ENCODE measurements around the gene PRKG1. TPM values are rescaled to one million over a fixed set of nuclear protein-coding genes. Genes with fewer than 3 reads are reported as not detected.
"Not testable (repeated sequence)": the region's sequence is repeated elsewhere in the genome, so short reads cannot be mapped to it uniquely, and the experiment has no call there.

PRKG1 gene
- polyA plus RNA-seq, 3 donors = not detected

DNA sequence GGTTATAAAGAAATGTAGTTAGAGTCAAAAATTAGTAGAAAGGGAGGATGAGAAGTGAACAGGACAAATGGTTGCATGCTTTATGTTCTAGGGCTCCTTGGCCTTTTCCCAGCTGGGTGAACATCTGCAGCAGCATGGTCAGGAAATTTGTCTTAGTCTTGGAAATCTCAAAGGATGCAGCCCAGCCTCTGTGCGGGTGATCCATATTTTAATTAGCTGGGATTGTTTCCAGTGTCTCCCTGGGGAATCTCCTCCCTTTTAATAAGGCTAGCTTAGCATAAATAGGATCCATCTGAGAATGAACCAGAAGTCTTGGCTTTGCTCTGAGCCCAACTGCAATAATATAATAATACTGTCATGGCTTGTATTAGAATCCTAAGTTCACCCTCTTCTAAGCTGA lies 198.3 kb downstream of the PRKG1 start:
- Histone ChIP-seq H3K27ac (ENCODE audit: low read depth in 1 of 2, low read length in 2 of 2) (no peak overlapping the region), H3K79me2 (ENCODE audit: insufficient read depth, low read length) (no peaks in the 10 kb centered on the region), H3K4me2 (replicated peaks; ENCODE audit: extremely low read depth, low read length, poor library complexity, severe bottlenecking) (no peak overlapping the region), H3K9me3 (replicated peaks in 1 of 2; ENCODE audit: control insufficient read depth in 1 of 2, insufficient read depth in 1 of 2, low read length in 2 of 2) (no peaks in the 10 kb centered on the region), H3K4me1 (ENCODE audit: control insufficient read depth in 1 of 2, insufficient read depth in 2 of 2, low read length in 2 of 2) (peaks cover 10% of the 10 kb centered on the region in 2 donors), H3K36me3 (replicated peaks in 1 of 2; ENCODE audit: control insufficient read depth in 1 of 2, insufficient read depth in 2 of 2, low read length in 2 of 2) (no peaks in the 10 kb centered on the region), H3K9ac (ENCODE audit: insufficient read depth, low read length, poor library complexity, severe bottlenecking) (no peak overlapping the region), H2AFZ (ENCODE audit: insufficient read depth, low read depth, low read length, poor library complexity, severe bottlenecking) (no peak overlapping the region), H4K20me1 (ENCODE audit: insufficient read depth, low read length) (no peaks in the 10 kb centered on the region), H3K27me3 (ENCODE audit: control insufficient read depth in 2 of 2, insufficient read depth in 2 of 2, low read length in 2 of 2) (no peaks in the 10 kb centered on the region), H3K4me3 (replicated peaks in 1 of 3; ENCODE audit: low read depth in 2 of 3, low read length in 3 of 3) (no peak overlapping the region)
- Mint-ChIP-seq H3K36me3 (no peaks in the 10 kb centered on the region), H3K4me1 (peaks cover 9% of the 10 kb centered on the region), H3K4me3 (no peak overlapping the region), H3K9me3 (peaks cover 0 to 11% (median 0%) of the 10 kb centered on the region in 7 donors), H3K27ac (no peak overlapping the region), H3K27me3 (ENCODE audit: low read depth in 3 of 3) (no peaks in the 10 kb centered on the region)
- intact Hi-C loops (cut with micrococcal nuclease) = no loop called here
- TF ChIP-seq, protein P1, sequence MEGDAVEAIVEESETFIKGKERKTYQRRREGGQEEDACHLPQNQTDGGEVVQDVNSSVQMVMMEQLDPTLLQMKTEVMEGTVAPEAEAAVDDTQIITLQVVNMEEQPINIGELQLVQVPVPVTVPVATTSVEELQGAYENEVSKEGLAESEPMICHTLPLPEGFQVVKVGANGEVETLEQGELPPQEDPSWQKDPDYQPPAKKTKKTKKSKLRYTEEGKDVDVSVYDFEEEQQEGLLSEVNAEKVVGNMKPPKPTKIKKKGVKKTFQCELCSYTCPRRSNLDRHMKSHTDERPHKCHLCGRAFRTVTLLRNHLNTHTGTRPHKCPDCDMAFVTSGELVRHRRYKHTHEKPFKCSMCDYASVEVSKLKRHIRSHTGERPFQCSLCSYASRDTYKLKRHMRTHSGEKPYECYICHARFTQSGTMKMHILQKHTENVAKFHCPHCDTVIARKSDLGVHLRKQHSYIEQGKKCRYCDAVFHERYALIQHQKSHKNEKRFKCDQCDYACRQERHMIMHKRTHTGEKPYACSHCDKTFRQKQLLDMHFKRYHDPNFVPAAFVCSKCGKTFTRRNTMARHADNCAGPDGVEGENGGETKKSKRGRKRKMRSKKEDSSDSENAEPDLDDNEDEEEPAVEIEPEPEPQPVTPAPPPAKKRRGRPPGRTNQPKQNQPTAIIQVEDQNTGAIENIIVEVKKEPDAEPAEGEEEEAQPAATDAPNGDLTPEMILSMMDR (IDR thresholded peaks at IDR 0.05) = no peak
- DNase-seq = no peak
- 80% methylated on average over 1 of the region's 1 CpG for WGBS (ENCODE audit: insufficient coverage)

DNA sequence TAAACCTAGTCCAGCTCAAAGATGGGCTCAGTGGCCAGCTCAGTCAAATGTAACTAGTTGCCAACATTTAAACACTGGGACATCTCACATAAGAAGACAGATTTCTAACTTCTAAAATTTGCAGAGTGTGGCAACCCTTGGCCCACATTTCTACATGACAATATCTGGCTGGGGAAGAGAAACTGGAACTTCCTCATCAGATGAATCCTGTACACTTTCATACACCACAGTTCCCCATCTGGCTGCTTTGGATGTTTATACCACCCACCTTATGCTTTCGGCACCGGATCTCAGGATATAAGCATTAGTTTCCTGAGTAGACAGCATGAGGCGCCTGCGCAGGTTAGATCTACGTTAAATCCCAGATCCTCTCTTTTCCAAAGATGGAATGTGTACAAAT lies 199.3 kb downstream of the PRKG1 start:
- whole genome bisulfite sequencing (ENCODE audit: insufficient coverage) = no CpG with 5 or more reads among the region's 5 CpGs
- Histone ChIP-seq H3K4me2 (replicated peaks; ENCODE audit: extremely low read depth, low read length, poor library complexity, severe bottlenecking) (no peak overlapping the region), H3K4me3 (replicated peaks in 1 of 3; ENCODE audit: low read depth in 2 of 3, low read length in 3 of 3) (no peak overlapping the region), H3K9ac (ENCODE audit: insufficient read depth, low read length, poor library complexity, severe bottlenecking) (no peak overlapping the region), H3K79me2 (ENCODE audit: insufficient read depth, low read length) (no peaks in the 10 kb centered on the region), H3K9me3 (replicated peaks in 1 of 2; ENCODE audit: control insufficient read depth in 1 of 2, insufficient read depth in 1 of 2, low read length in 2 of 2) (no peaks in the 10 kb centered on the region), H3K27me3 (ENCODE audit: control insufficient read depth in 2 of 2, insufficient read depth in 2 of 2, low read length in 2 of 2) (no peaks in the 10 kb centered on the region), H2AFZ (ENCODE audit: insufficient read depth, low read depth, low read length, poor library complexity, severe bottlenecking) (no peak overlapping the region), H3K36me3 (replicated peaks in 1 of 2; ENCODE audit: control insufficient read depth in 1 of 2, insufficient read depth in 2 of 2, low read length in 2 of 2) (no peaks in the 10 kb centered on the region), H3K27ac (ENCODE audit: low read depth in 1 of 2, low read length in 2 of 2) (no peak overlapping the region), H4K20me1 (ENCODE audit: insufficient read depth, low read length) (no peaks in the 10 kb centered on the region), H3K4me1 (ENCODE audit: control insufficient read depth in 1 of 2, insufficient read depth in 2 of 2, low read length in 2 of 2) (peaks cover 10% of the 10 kb centered on the region in 2 donors)
- H3K4me1 Mint-ChIP-seq = peaks cover 9% of the 10 kb centered on the region
- H3K4me3 Mint-ChIP-seq = peak overlapping the region in 1 of 2 donors; percentile 53
- peak; percentile 6 to 44 (median 22) for DNase-seq
- no peaks in the 10 kb centered on the region for H3K36me3 Mint-ChIP-seq
- no peaks in the 10 kb centered on the region for H3K27me3 Mint-ChIP-seq (ENCODE audit: low read depth in 3 of 3)
- peaks cover 0 to 12% (median 0%) of the 10 kb centered on the region in 7 donors for H3K9me3 Mint-ChIP-seq
- TF ChIP-seq, protein P1 (IDR thresholded peaks at IDR 0.05) = no peak
- H3K27ac Mint-ChIP-seq = no peak overlapping the region
- intact Hi-C loops (cut with micrococcal nuclease) = no loop called here

DNA sequence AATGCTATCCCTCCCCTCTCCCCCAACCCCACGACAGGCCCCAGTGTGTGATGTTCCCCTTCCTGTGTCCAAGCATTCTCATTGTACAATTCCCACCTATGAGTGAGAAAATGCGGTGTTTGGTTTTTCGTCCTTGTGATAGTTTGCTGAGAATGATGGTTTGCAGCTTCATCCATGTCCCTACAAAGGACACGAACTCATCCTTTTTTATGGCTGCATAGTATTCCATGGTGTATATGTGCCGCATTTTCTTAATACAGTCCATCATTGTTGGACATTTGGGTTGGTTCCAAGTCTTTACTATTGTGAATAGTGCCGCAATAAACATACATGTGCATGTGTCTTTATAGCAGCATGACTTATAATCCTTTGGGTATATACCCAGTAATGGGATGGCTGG lies 201.8 kb downstream of the PRKG1 start:
- H3K79me2 ChIP-seq (ENCODE audit: insufficient read depth, low read length); H3K4me1 Mint-ChIP-seq; H3K36me3 ChIP-seq (replicated peaks in 1 of 2; ENCODE audit: control insufficient read depth in 1 of 2, insufficient read depth in 2 of 2, low read length in 2 of 2); DNase-seq; H3K27ac Mint-ChIP-seq; H3K4me2 ChIP-seq (replicated peaks; ENCODE audit: extremely low read depth, low read length, poor library complexity, severe bottlenecking); H3K36me3 Mint-ChIP-seq; H3K27ac ChIP-seq (ENCODE audit: low read depth in 1 of 2, low read length in 2 of 2); H3K4me3 Mint-ChIP-seq; H2AFZ ChIP-seq (ENCODE audit: insufficient read depth, low read depth, low read length, poor library complexity, severe bottlenecking); H4K20me1 ChIP-seq (ENCODE audit: insufficient read depth, low read length); H3K4me3 ChIP-seq (replicated peaks in 1 of 3; ENCODE audit: low read depth in 2 of 3, low read length in 3 of 3); H3K27me3 Mint-ChIP-seq (ENCODE audit: low read depth in 3 of 3); H3K9ac ChIP-seq (ENCODE audit: insufficient read depth, low read length, poor library complexity, severe bottlenecking); intact Hi-C loops (cut with micrococcal nuclease); H3K27me3 ChIP-seq (ENCODE audit: control insufficient read depth in 2 of 2, insufficient read depth in 2 of 2, low read length in 2 of 2); H3K9me3 ChIP-seq (replicated peaks in 1 of 2; ENCODE audit: control insufficient read depth in 1 of 2, insufficient read depth in 1 of 2, low read length in 2 of 2): not testable (repeated sequence)
- no CpG with 5 or more reads among the region's 6 CpGs for WGBS (ENCODE audit: insufficient coverage)
- peaks cover 0 to 18% (median 6%) of the 10 kb centered on the region in 7 donors for H3K9me3 Mint-ChIP-seq
- H3K4me1 ChIP-seq (ENCODE audit: control insufficient read depth in 1 of 2, insufficient read depth in 2 of 2, low read length in 2 of 2) = peaks cover 10% of the 10 kb centered on the region in 2 donors
